IMR-90 (cell line): ENCODE data around the gene LCN10. TPM values are rescaled to one million over a fixed set of nuclear protein-coding genes. Genes with fewer than 3 reads are reported as not detected.

ENCODE experiments used
- ATAC-seq: fragments of 200-7000 bp; cut with Tn5 transposase; 2 replicates; pipeline ENCODE4 v1.9.1; 2020; ENCODE audit warnings: low read depth, mild to moderate bottlenecking, moderate library complexity
- BruUV-seq: library from RNA; stranded (reverse); fragments of 400-500 nt; replicated peaks from 2 replicates; lab custom pipeline; 2021; lab: Mats Ljungman, UMichigan
- CTCF ChIA-PET: fragments of 300-600 bp; formaldehyde crosslinking; extraction: SDS; loops from one replicate; lab custom pipeline; 2021; ENCODE audit warnings: antibody characterized with exemption; lab: Yijun Ruan, JAX
- POLR2A ChIA-PET: fragments of 300-600 bp; sonication (Branson Sonifier 250); formaldehyde crosslinking; loops from one replicate; lab custom pipeline; 2022; ENCODE audit warnings: antibody characterized with exemption; ENCODE audit not compliant: unreplicated experiment; lab: Charles Lee
- DNase-seq: peaks from one replicate; pipeline ENCODE4 v3.0.0; 2013
- H2AFZ ChIP-seq: replicated peaks from 2 replicates; pipeline ENCODE3; 2013; ENCODE audit warnings: low read length, mild to moderate bottlenecking; ENCODE audit not compliant: poor library complexity
- H2AK5ac ChIP-seq: 2 replicates; pipeline ENCODE4 v1.6.1; 2013; ENCODE audit warnings: low read depth, low read length, inconsistent platforms
- H2AK9ac ChIP-seq: replicated peaks from 2 replicates; pipeline ENCODE3; 2013; ENCODE audit warnings: mild to moderate bottlenecking, low read depth, low read length, moderate library complexity; ENCODE audit not compliant: poor library complexity
- H2BK120ac ChIP-seq: 2 replicates; pipeline ENCODE4 v1.6.1; 2013; ENCODE audit warnings: low read depth, low read length, inconsistent platforms
- H2BK15ac ChIP-seq: 3 replicates; pipeline ENCODE4 v1.6.1; 2013; ENCODE audit warnings: low read depth, low read length, inconsistent platforms
- H2BK20ac ChIP-seq: 2 replicates; pipeline ENCODE4 v1.6.1; 2013; ENCODE audit warnings: low read depth, mild to moderate bottlenecking, inconsistent platforms, low read length, moderate library complexity
- H2BK5ac ChIP-seq: 2 replicates; pipeline ENCODE4 v1.6.1; 2013; ENCODE audit warnings: mild to moderate bottlenecking, low read depth, low read length, inconsistent platforms; ENCODE audit not compliant: poor library complexity, severe bottlenecking
- H3K14ac ChIP-seq: replicated peaks from 2 replicates; pipeline ENCODE4 v1.6.1; 2013; ENCODE audit warnings: low read depth, low read length, inconsistent platforms
- H3K18ac ChIP-seq: 2 replicates; pipeline ENCODE4 v1.6.1; 2013; ENCODE audit warnings: low read depth, low read length, control low read depth
- H3K23ac ChIP-seq: 2 replicates; pipeline ENCODE4 v1.6.1; 2013; ENCODE audit warnings: low read depth, low read length, inconsistent platforms
- H3K27ac ChIP-seq: 2 replicates; pipeline ENCODE4 v1.5.1; 2013; ENCODE audit warnings: mild to moderate bottlenecking, control low read depth, low read length; ENCODE audit not compliant: insufficient read depth
- H3K27me3 ChIP-seq: 2 replicates; pipeline ENCODE4 v1.6.1; 2013; ENCODE audit warnings: low read length; ENCODE audit not compliant: control insufficient read depth, insufficient read depth
- H3K36me3 ChIP-seq: 2 replicates; pipeline ENCODE4 v1.6.1; 2013; ENCODE audit warnings: low read length, mixed read lengths; ENCODE audit not compliant: control insufficient read depth, insufficient read depth
- H3K4ac ChIP-seq: 2 replicates; pipeline ENCODE4 v1.6.1; 2013; ENCODE audit warnings: low read depth, low read length, inconsistent platforms
- H3K4me1 ChIP-seq: 2 replicates; pipeline ENCODE4 v1.6.1; 2013; ENCODE audit warnings: low read length, mixed read lengths; ENCODE audit not compliant: control insufficient read depth, insufficient read depth
- H3K4me2 ChIP-seq: 2 replicates; pipeline ENCODE4 v1.6.1; 2013; ENCODE audit warnings: low read depth, mild to moderate bottlenecking, control low read depth, low read length, moderate library complexity
- H3K4me3 ChIP-seq: 2 replicates; pipeline ENCODE4 v1.5.1; 2013; ENCODE audit warnings: low read depth, mild to moderate bottlenecking, control low read depth, low read length, moderate library complexity; ENCODE audit not compliant: insufficient read depth
- H3K56ac ChIP-seq: 2 replicates; pipeline ENCODE4 v1.6.1; 2013; ENCODE audit warnings: low read length, inconsistent platforms; ENCODE audit not compliant: insufficient read depth; ENCODE audit errors: extremely low read depth
- H3K79me1 ChIP-seq, 2 experiments: 2 replicates each; pipeline ENCODE4 v1.6.1; 2013; ENCODE audit warnings: low read length in 2 of 2, inconsistent platforms in 1 of 2, low read depth in 1 of 2
- H3K9ac ChIP-seq: 2 replicates; pipeline ENCODE4 v1.6.1; 2013; ENCODE audit warnings: low read depth, low read length, control low read depth
- H3K9me1 ChIP-seq: 2 replicates; pipeline ENCODE4 v1.6.1; 2013; ENCODE audit warnings: low read length, inconsistent platforms; ENCODE audit not compliant: insufficient read depth
- H3K9me3 ChIP-seq: 2 replicates; pipeline ENCODE4 v1.6.1; 2013; ENCODE audit warnings: low read length; ENCODE audit not compliant: control insufficient read depth, insufficient read depth
- H4K20me1 ChIP-seq: 2 replicates; pipeline ENCODE4 v1.6.1; 2013; ENCODE audit warnings: low read length, inconsistent platforms; ENCODE audit not compliant: insufficient read depth
- H4K5ac ChIP-seq: 2 replicates; pipeline ENCODE4 v1.6.1; 2013; ENCODE audit warnings: mild to moderate bottlenecking, low read depth, low read length, control low read depth
- H4K8ac ChIP-seq, 2 experiments: 2 replicates each; pipeline ENCODE4 v1.6.1; 2013; ENCODE audit warnings: low read depth in 2 of 2, low read length in 2 of 2, control low read depth in 1 of 2, inconsistent platforms in 1 of 2
- H4K91ac ChIP-seq: 2 replicates; pipeline ENCODE4 v1.6.1; 2013; ENCODE audit warnings: low read depth, low read length, inconsistent platforms; ENCODE audit not compliant: insufficient read depth
- BHLHE40 ChIP-seq: fragments of 150-350 bp; IDR thresholded peaks from 2 replicates; pipeline ENCODE4 v1.6.1; 2016; ENCODE audit warnings: mild to moderate bottlenecking, low read depth, low read length
- CEBPB ChIP-seq: IDR thresholded peaks from 2 replicates; pipeline ENCODE4 v1.6.1; 2012; ENCODE audit warnings: low read depth, low read length, improper control_type of control experiment
- CHD1 ChIP-seq: IDR thresholded peaks from 2 replicates; pipeline ENCODE4 v1.6.1; 2012; ENCODE audit warnings: low read depth, low read length, improper control_type of control experiment
- CTCF ChIP-seq: conservative IDR thresholded peaks from 2 replicates; pipeline ENCODE4 v1.5.1; 2012; ENCODE audit warnings: mild to moderate bottlenecking, low read depth, low read length, improper control_type of control experiment
- ELK1 ChIP-seq: fragments of 150-350 bp; IDR thresholded peaks from 2 replicates; pipeline ENCODE4 v1.6.1; 2016; ENCODE audit warnings: low read depth, mild to moderate bottlenecking, low read length, moderate library complexity, borderline replicate concordance
- FOS ChIP-seq: fragments of 150-350 bp; IDR thresholded peaks from 2 replicates; pipeline ENCODE4 v1.6.1; 2016; ENCODE audit warnings: low read depth, low read length
- MAFK ChIP-seq: IDR thresholded peaks from 2 replicates; pipeline ENCODE4 v1.6.1; 2012; ENCODE audit warnings: low read depth, low read length, improper control_type of control experiment
- MAZ ChIP-seq: IDR thresholded peaks from 2 replicates; pipeline ENCODE4 v1.6.1; 2012; ENCODE audit warnings: low read depth, mild to moderate bottlenecking, low read length, improper control_type of control experiment, moderate library complexity, borderline replicate concordance
- MXI1 ChIP-seq: IDR thresholded peaks from 2 replicates; pipeline ENCODE4 v1.6.1; 2012; ENCODE audit warnings: low read depth, mild to moderate bottlenecking, low read length, moderate library complexity, borderline replicate concordance
- NFE2L2 ChIP-seq: fragments of 150-350 bp; IDR thresholded peaks from 2 replicates; pipeline ENCODE4 v1.6.1; 2016; ENCODE audit warnings: low read depth, mild to moderate bottlenecking, low read length
- POLR2A ChIP-seq: IDR thresholded peaks from 2 replicates; pipeline ENCODE4 v1.6.1; 2012; ENCODE audit warnings: mild to moderate bottlenecking, low read depth, low read length
- RAD21 ChIP-seq: IDR thresholded peaks from 2 replicates; pipeline ENCODE4 v1.6.1; 2012; ENCODE audit warnings: low read length, improper control_type of control experiment
- RCOR1 ChIP-seq: IDR thresholded peaks from 2 replicates; pipeline ENCODE4 v1.6.1; 2012; ENCODE audit warnings: mild to moderate bottlenecking, low read length, improper control_type of control experiment; ENCODE audit not compliant: insufficient replicate concordance
- RFX5 ChIP-seq: IDR thresholded peaks from 2 replicates; pipeline ENCODE4 v1.8.0; 2012; ENCODE audit warnings: low read depth, mild to moderate bottlenecking, low read length, moderate library complexity
- SMC3 ChIP-seq: fragments of 150-350 bp; IDR thresholded peaks from 2 replicates; pipeline ENCODE4 v1.6.1; 2016; ENCODE audit warnings: low read depth, mild to moderate bottlenecking, antibody characterized with exemption, low read length, moderate library complexity
- USF2 ChIP-seq: fragments of 150-350 bp; IDR thresholded peaks from 2 replicates; pipeline ENCODE4 v1.6.1; 2017; ENCODE audit warnings: mild to moderate bottlenecking, antibody characterized with exemption, low read length, low read depth
- WGBS, 2 experiments: methylation state at CpG; one replicate each; pipeline versions ENCODE4 v1.1.5 to v1.1.7; 2013; ENCODE audit warnings: missing lambda C conversion rate in 2 of 2; ENCODE audit not compliant: insufficient read length in 1 of 2; ENCODE audit errors: extremely low coverage in 2 of 2; 5-methylcytosine and 5-hydroxymethylcytosine counted together
- dilution Hi-C: fragments of 300-500 bp; cut with HindIII; formaldehyde crosslinking; loops from one replicate; pipeline ENCODE4 v1.14.3; 2018; ENCODE audit warnings: low sequenced_read_pairs; ENCODE audit not compliant: unreplicated experiment
- in situ Hi-C: fragments of 300-500 bp; cut with MboI; formaldehyde crosslinking; loops from 3 replicates; pipeline ENCODE4 v1.14.3; 2019; ENCODE audit warnings: low sequenced_read_pairs, inconsistent platforms, mixed read lengths
- intact Hi-C: fragments of 100-400 bp; cut with micrococcal nuclease; formaldehyde crosslinking; loops from 2 replicates; pipeline ENCODE4 v1.10.0; 2022
- polyA plus RNA-seq, 3 experiments: library from polyadenylated mRNA; depleted of rRNA; stranded (reverse); fragments of >200 nt; gene quantifications; 2 replicates each; pipeline ENCODE4 v1.2.3, GENCODE V29; 2012; ENCODE audit warnings: low replicate concordance in 1 of 3
- total RNA-seq: library from RNA; depleted of rRNA; stranded (reverse); fragments of >200 nt; gene quantifications from 2 replicates; pipeline ENCODE4 v1.2.3, GENCODE V29; 2012

LCN10 gene
- total and polyA plus RNA-seq, 2 of the 4 experiments (the other 2 are of a cell fraction) = not detected

- POLR2A ChIA-PET = no interaction called here
- Histone ChIP-seq H3K9ac (no peak overlapping the region), H2AK9ac (no peak overlapping the region), H3K56ac (no peak overlapping the region), H4K8ac (no peak overlapping the region), H3K4me2 (no peak overlapping the region), H2AK5ac (no peak overlapping the region), H3K9me1 (no peaks in the 10 kb centered on the region), H3K4me3 (no peak overlapping the region), H3K27me3 (peaks cover 51% of the 10 kb centered on the region), H3K4me1 (peaks cover 3% of the 10 kb centered on the region; the same call in 1 of the 2 replicates), H2BK15ac (no peak overlapping the region), H4K91ac (no peak overlapping the region), H3K79me1 (no peaks in the 10 kb centered on the region), H3K18ac (no peak overlapping the region), H3K4ac (no peak overlapping the region), H4K5ac (no peak overlapping the region), H3K27ac (no peak overlapping the region), H3K23ac (no peak overlapping the region), H3K36me3 (no peaks in the 10 kb centered on the region), H3K14ac (no peak overlapping the region), H2BK20ac (no peak overlapping the region), H2BK5ac (no peak overlapping the region), H3K9me3 (no peaks in the 10 kb centered on the region), H2AFZ (no peak overlapping the region), H2BK120ac (no peak overlapping the region), H4K20me1 (no peaks in the 10 kb centered on the region; the same call in 1 of the 2 replicates)
- 87% methylated on average over 4 of the region's 18 CpGs; no CpG with 5 or more reads in 1 of the 2 experiments for WGBS, 2 experiments
- TF ChIP-seq MAFK (no peak), NFE2L2 (no peak), BHLHE40 (no peak), SMC3 (no peak), POLR2A (no peak), ELK1 (no peak), RFX5 (no peak), CEBPB (no peak), MAZ (no peak), CTCF (no peak), MXI1 (no peak), RCOR1 (no peak), USF2 (no peak), RAD21 (no peak), CHD1 (no peak), FOS (no peak)
- intact Hi-C loops = no loop called here
- dilution Hi-C loops = no loop called here
- ATAC-seq (no peak), DNase-seq (no peak)
- in situ Hi-C loops = no loop called here
- CTCF ChIA-PET = no interaction called here
- no TSS peak for BruUV-seq
Measured at GRCh38 chr9:136744773-136745172, 2.0 kb upstream of the LCN10 start.
